Measurements from ENCODE around the gene COA6.

GRCh38 chr1:234405676-234406075 is 32.4 kb downstream of the COA6 start:
- TF ChIP-seq CTCF (optimal IDR thresholded peaks at IDR 0.05 in 1 of 3, IDR thresholded peaks at IDR 0.05 in 1 of 3, conservative IDR thresholded peaks at IDR 0.05 in 1 of 3; ENCODE audit: extremely low read depth in 1 of 3, insufficient read depth in 2 of 3, low read length in 3 of 3) (no peak), EZH2 (IDR thresholded peaks at IDR 0.05; ENCODE audit: low read length) (no peak)

Measured in keratinocyte (primary cell).